ENCODE measurements around the gene CCDC17. TPM values are rescaled to one million over a fixed set of nuclear protein-coding genes. Genes with fewer than 3 reads are reported as not detected.

Gene CCDC17
- total RNA-seq, 1 experiment from 2014 or later, result 1.9 TPM

DNA sequence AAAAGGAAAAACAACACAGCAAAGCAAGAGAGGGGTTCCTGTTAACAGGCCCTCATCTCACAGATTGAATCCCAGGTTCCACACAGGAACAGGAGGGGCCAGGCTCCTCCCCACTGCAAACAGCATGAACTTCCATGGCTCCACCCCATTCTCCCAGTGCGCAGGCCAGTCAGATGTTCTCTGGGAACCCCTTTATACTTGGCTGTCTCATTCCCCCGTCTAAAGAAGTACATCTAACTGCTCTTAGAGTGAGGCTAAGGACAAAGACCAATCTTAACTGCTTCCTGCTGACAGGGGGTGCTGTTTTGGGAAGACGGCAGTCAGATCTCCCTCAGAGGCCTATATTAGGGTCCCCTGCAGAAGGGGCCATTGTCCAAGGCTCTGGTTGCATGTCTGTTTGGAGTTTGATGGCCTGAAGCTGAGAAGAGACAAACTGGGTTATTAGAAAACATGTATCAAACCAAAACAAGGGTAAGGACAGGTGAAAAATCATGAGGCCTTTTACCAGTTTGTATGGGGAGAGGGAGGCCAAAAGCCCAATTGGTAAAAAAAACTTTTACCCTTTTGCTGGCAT, 50.5 kb downstream of the CCDC17 start:
- ATAC-seq (no peak), DNase-seq (no peak)
- TF ChIP-seq EZH2 (IDR thresholded peaks at IDR 0.05; ENCODE audit: low read length, unreplicated experiment) (no peak), EZH2phosphoT487 (IDR thresholded peaks at IDR 0.05; ENCODE audit: borderline replicate concordance, low read length) (no peak)
- TF ChIP-seq, protein P1, sequence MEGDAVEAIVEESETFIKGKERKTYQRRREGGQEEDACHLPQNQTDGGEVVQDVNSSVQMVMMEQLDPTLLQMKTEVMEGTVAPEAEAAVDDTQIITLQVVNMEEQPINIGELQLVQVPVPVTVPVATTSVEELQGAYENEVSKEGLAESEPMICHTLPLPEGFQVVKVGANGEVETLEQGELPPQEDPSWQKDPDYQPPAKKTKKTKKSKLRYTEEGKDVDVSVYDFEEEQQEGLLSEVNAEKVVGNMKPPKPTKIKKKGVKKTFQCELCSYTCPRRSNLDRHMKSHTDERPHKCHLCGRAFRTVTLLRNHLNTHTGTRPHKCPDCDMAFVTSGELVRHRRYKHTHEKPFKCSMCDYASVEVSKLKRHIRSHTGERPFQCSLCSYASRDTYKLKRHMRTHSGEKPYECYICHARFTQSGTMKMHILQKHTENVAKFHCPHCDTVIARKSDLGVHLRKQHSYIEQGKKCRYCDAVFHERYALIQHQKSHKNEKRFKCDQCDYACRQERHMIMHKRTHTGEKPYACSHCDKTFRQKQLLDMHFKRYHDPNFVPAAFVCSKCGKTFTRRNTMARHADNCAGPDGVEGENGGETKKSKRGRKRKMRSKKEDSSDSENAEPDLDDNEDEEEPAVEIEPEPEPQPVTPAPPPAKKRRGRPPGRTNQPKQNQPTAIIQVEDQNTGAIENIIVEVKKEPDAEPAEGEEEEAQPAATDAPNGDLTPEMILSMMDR (conservative IDR thresholded peaks at IDR 0.05; ENCODE audit: low read depth, low read length), result no peak
- Histone ChIP-seq H3K9me3 (ENCODE audit: low read length) (no peaks in the 10 kb centered on the region), H3K4me1 (ENCODE audit: insufficient read depth, low read length) (no peaks in the 10 kb centered on the region), H3K4me3 (ENCODE audit: low read length) (no peak overlapping the region), H3K4me2 (ENCODE audit: low read length) (no peak overlapping the region), H3K36me3 (ENCODE audit: low read depth, low read length) (peaks cover 17% of the 10 kb centered on the region), H2AFZ (ENCODE audit: low read length) (no peak overlapping the region), H4K20me1 (ENCODE audit: low read length) (no peaks in the 10 kb centered on the region), H3K9ac (ENCODE audit: low read length) (no peak overlapping the region), H3K79me2 (ENCODE audit: low read length) (no peaks in the 10 kb centered on the region), H3K27ac (ENCODE audit: low read length) (no peak overlapping the region), H3K27me3 (ENCODE audit: low read length) (no peaks in the 10 kb centered on the region), H3K9me2 (replicated peaks; ENCODE audit: low read length) (no peaks in the 10 kb centered on the region), H3F3A (ENCODE audit: low read length, unreplicated experiment) (no peaks in the 10 kb centered on the region)
- CTCF ChIA-PET, result no interaction called here
- BruUV-seq (replicated peaks), result TSS peak; percentile 12
- POLR2A ChIA-PET (ENCODE audit: unreplicated experiment), result no interaction called here
- intact Hi-C loops (cut with micrococcal nuclease), result no loop called here

DNA sequence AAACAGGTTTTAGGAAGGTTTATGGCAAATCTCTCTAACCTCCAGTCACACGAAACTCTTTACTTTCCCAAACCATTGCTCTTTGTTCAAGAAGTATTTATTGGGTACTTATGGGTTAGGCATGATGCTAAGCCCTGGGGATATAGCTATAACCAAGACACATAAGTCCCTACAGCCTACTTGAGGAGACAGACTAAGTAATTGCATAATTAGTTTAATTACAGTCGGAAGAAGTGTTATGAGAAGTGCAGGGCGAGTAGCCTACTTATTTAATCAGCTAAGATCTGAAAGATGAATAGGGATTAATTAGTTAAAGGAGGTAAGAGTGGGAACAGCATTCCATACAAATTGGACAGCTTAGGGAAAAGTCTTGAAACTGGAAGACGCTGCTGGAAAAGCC, 53.2 kb downstream of the CCDC17 start:
- peaks cover 33% of the 10 kb centered on the region for H3K36me3 ChIP-seq (ENCODE audit: low read depth, low read length)
- no peak overlapping the region for H3K27ac ChIP-seq (ENCODE audit: low read length)
- H3K9me3 ChIP-seq (ENCODE audit: low read length), result no peaks in the 10 kb centered on the region
- H3F3A ChIP-seq (ENCODE audit: low read length, unreplicated experiment), result no peaks in the 10 kb centered on the region
- H3K9me2 ChIP-seq (replicated peaks; ENCODE audit: low read length), result no peaks in the 10 kb centered on the region
- no TSS peak for BruUV-seq (replicated peaks)
- H2AFZ ChIP-seq (ENCODE audit: low read length), result no peak overlapping the region
- DNase-seq, result no peak
- no peak overlapping the region for H3K4me2 ChIP-seq (ENCODE audit: low read length)
- H3K4me1 ChIP-seq (ENCODE audit: insufficient read depth, low read length), result no peaks in the 10 kb centered on the region
- no peak overlapping the region for H3K4me3 ChIP-seq (ENCODE audit: low read length)
- TF ChIP-seq EZH2phosphoT487 (IDR thresholded peaks at IDR 0.05; ENCODE audit: borderline replicate concordance, low read length) (no peak), EZH2 (IDR thresholded peaks at IDR 0.05; ENCODE audit: low read length, unreplicated experiment) (no peak)
- TF ChIP-seq, protein P1 (conservative IDR thresholded peaks at IDR 0.05; ENCODE audit: low read depth, low read length), result no peak
- no peaks in the 10 kb centered on the region for H3K27me3 ChIP-seq (ENCODE audit: low read length)
- H4K20me1 ChIP-seq (ENCODE audit: low read length), result no peaks in the 10 kb centered on the region
- no peak overlapping the region for H3K9ac ChIP-seq (ENCODE audit: low read length)
- ATAC-seq, result no peak
- ChIA-PET POLR2A (ENCODE audit: unreplicated experiment) (no interaction called here), CTCF (no interaction called here)
- intact Hi-C loops (cut with micrococcal nuclease), result loop anchor here (1.0 kb wide), 3 partner anchors 58 to 210 kb away; partner anchors contain the start of genes CCDC163 and MMACHC
- H3K79me2 ChIP-seq (ENCODE audit: low read length), result no peaks in the 10 kb centered on the region

Other genes starting within 250 kb of the CCDC17 start
- gene TESK2, start 132.9 kb downstream of the CCDC17 start, total RNA-seq (2014; rRNA removed), result 6.0 and 6.5 TPM in 2 replicates
- gene CCDC163, start 124.0 kb downstream of the CCDC17 start, total RNA-seq (2014; rRNA removed), result 3.9 and 5.7 TPM in 2 replicates
- gene MMACHC, start 123.8 kb downstream of the CCDC17 start, total RNA-seq (2014; rRNA removed), result 6.6 and 9.2 TPM in 2 replicates
- 749 and 967 TPM in 2 replicates for gene PRDX1, start 102.2 kb downstream of the CCDC17 start, total RNA-seq (2014; rRNA removed)
- gene AKR1A1, start 73.2 kb downstream of the CCDC17 start, total RNA-seq (2014; rRNA removed), result 86.1 and 94.9 TPM in 2 replicates
- gene NASP, start 40.0 kb downstream of the CCDC17 start, total RNA-seq (2014; rRNA removed), result 119 and 122 TPM in 2 replicates
- 63.0 and 97.7 TPM in 2 replicates for gene GPBP1L1, start 62.5 kb upstream of the CCDC17 start, total RNA-seq (2014; rRNA removed)
- 26.6 and 28.5 TPM in 2 replicates for gene TMEM69, start 64.1 kb upstream of the CCDC17 start, total RNA-seq (2014; rRNA removed)
- gene IPP, start 126.6 kb upstream of the CCDC17 start, total RNA-seq (2014; rRNA removed), result 6.6 and 8.8 TPM in 2 replicates
- 29.3 and 33.7 TPM in 2 replicates for gene MAST2, start 179.6 kb upstream of the CCDC17 start, total RNA-seq (2014; rRNA removed)

All from PC-3 (cell line).